Neural progenitor cell (in vitro differentiated cells): ENCODE data around the gene HERC2.

ENCODE experiments used
- CTCF ChIP-seq: fragments of 200-600 bp; sonication (generic); IDR thresholded peaks from 2 replicates; pipeline ENCODE4 v1.5.1; 2017; ENCODE audit warnings: antibody characterized with exemption, mild to moderate bottlenecking
- EZH2 ChIP-seq: fragments of 200-600 bp; sonication (generic); IDR thresholded peaks from 2 replicates; pipeline ENCODE4 v1.6.1; 2017; ENCODE audit warnings: antibody characterized with exemption, mild to moderate bottlenecking, moderate library complexity

- TF ChIP-seq CTCF: no peak
- TF ChIP-seq EZH2: no peak
These were observed 199.7 kb downstream of the HERC2 start for GRCh38 chr15:28122038-28122949.
